ENCODE measurements around the gene RNF128.
"Not testable (repeated sequence)": the region's sequence is repeated elsewhere in the genome, so short reads cannot be mapped to it uniquely, and the experiment has no call there.

RNF128 gene

GRCh38 chrX:106751407-106751806 is 24.9 kb downstream of the RNF128 start:
- no peak for DNase-seq

- DNase-seq, result no peak
Measured at GRCh38 chrX:106752101-106752678, 25.7 kb downstream of the RNF128 start.

GRCh38 chrX:106769288-106769687 is 42.8 kb downstream of the RNF128 start:
- DNase-seq, result not testable (repeated sequence)

DNA sequence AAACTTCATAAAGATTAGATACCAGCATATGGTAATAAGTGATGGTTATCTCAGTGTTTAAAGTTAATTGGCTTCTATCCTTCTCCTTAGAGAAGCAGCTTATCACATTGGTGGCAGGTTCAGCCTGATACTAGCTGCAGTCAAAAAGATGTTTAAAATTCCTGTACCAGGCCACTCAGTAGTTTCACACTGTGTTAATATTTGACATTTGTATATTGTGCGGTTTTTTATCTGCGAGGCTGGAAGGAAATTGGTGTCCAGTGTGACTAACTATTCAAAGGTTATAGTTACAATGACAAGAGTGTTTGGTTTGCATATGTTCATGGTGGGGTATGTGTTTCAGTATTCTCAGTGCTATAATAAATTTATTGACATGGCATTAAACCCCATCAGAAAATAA is 48.5 kb downstream of the RNF128 start:
- DNase-seq, result no peak

- DNase-seq, result no peak
Measured at GRCh38 chrX:106780264-106780663, 53.8 kb downstream of the RNF128 start.

GRCh38 chrX:106780664-106781377 is 54.3 kb downstream of the RNF128 start:
- no peak for DNase-seq

- DNase-seq, result no peak
Measured at GRCh38 chrX:106783716-106784115, 57.2 kb downstream of the RNF128 start.

- DNase-seq, result no peak
Measured at GRCh38 chrX:106791495-106791894, 65.0 kb downstream of the RNF128 start.

DNA sequence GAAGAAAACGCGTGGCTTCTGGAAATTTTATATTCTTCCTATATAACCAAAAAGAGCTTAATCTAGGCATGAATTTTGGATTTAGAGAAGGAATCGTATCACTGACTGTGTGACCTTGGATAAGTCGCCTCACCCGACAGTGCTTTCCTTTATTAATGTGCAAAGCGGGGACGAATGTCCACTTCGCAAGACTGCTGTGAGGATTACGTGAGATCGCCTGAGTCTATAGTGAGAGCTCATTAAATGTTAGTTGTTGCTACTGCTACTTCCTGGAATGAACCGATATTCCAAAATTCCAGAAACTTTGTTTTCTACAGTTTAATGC is 75.5 kb downstream of the RNF128 start:
- DNase-seq, result no peak

DNA sequence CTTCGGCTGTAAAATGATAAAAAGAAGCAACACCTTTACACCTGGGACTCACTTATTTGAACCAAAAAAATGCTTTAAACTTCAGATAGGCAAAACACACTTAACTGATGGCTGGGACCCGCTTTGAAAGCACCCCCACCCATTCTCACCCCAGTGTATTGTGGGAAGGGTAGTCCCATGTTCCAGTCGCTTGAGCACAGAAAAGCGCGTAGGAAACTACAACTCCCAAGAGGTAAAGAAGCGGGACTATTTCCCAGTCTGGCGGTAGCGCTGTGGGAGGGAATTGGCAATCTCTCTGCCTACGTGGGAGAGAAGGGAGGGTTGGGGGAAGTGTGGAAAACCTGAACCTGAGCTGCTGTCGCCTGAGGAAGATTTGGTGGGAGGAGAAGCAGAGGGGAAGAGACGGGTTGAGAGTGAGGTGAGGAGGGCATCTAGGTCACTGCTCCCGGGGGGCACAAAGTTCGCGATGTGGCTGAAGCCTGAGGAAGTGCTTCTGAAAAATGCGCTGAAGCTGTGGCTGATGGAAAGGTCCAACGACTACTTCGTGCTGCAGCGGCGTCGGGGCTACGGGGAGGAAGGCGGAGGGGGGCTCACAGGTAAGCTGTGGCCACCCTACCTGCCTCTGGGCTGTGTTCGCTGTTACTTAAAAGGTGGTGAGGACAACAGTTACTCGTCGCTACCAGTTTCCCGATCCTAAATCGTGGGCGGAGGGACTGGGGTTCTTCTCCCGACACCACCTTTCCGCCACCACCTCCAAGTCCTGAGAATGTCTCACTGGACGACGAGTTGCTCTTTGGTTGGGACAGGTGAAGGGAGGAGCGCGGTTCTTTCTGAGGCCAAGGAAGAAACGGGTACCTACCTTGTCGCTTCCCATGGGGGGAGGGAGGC is 76.1 kb downstream of the RNF128 start, which contains the start of gene TBC1D8B:
TBC1D8B (plus strand) TSS at position 286 of the 888 bp plus-strand sequence; CDS start at position 467, 181 bp downstream.
- peak; percentile 62 for DNase-seq

DNA sequence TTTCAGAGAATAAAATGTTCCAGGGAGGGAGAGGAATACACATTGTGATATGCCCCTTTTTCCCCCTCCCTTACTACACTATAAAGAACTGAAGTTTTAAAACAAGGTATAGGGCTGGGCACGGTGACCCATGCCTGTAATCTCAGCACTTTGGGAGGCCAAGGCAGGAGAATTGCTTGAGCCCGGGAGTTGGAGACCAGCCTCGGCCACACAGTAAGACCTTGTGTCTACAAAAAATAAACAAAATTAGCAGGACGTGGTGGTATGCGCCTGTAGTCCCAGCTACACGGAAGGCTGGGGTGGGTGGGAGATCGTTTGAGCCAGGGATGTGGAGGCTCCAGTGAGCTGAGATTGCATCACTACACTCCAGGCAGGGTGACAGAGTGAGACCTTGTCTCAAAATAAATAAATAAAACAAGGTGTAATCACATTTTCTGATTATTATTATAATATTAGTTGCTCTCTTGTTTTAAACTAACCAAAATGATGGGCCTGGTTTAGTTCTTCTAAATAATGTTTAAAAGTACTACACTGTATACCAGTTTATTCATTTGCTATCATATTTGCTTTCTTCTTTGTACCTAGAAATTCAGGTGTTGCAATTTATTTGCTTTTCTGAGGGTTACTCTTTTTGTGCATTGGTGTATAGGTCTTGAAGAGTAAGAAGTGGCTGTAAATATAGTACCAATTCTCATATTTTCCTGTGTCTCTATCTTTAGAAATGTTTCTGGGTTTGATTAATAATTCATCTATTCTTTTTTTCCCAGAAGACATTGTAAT is 84.8 kb downstream of the RNF128 start:
- DNase-seq, result no peak

DNA sequence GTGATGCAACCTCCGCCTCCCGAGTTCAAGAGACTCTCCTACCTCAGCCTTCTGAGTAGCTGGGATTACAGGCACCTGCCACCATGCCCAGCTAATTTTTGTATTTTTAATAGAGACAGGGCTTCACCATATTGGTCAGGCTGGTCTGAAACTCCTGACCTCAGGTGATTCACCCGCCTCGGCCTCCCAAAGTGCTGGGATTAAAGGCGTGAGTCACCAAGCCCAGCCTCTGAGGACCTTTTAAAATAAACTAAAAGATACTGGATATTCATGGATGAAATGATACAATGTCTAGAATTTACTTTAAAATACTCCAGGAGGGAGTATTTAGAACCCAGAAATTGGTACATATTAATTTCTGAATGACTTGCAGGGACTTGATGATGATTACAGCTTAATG is 86.4 kb downstream of the RNF128 start:
- DNase-seq, result not testable (repeated sequence)

DNA sequence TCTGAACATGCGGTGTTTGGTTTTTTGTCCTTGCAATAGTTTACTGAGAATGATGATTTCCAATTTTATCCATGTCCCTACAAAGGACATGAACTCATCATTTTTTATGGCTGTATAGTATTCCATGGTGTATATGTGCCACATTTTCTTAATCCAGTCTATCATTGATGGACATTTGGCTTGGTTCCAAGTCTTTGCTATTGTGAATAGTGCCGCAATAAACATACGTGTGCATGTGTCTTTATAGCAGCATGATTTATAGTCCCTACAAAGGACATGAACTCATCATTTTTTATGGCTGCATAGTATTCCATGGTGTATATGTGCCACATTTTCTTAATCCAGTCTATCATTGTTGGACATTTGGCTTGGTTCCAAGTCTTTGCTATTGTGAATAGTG is 87.6 kb downstream of the RNF128 start:
- DNase-seq, result not testable (repeated sequence)
